Breast epithelium (tissue), 4 donors: ENCODE data around the gene DYNC1H1. TPM values are rescaled to one million over a fixed set of nuclear protein-coding genes. Genes with fewer than 3 reads are reported as not detected.
"Not testable (repeated sequence)": the region's sequence is repeated elsewhere in the genome, so short reads cannot be mapped to it uniquely, and the experiment has no call there.

Source experiments
- DNase-seq, 2 donors: peaks; one replicate each; pipeline ENCODE4 v3.0.0-alpha.2; 2019; ENCODE audit warnings: low spot score in 2 of 2
- H3K27ac ChIP-seq, 2 donors: fragments of 200-600 bp; sonication (generic) in 1 of 2; one replicate each; pipeline ENCODE4 v1.5.1; 2016 to 2019; ENCODE audit warnings: mild to moderate bottlenecking in 1 of 2
- H3K27me3 ChIP-seq, 2 donors: fragments of 200-600 bp; sonication (generic) in 1 of 2; one replicate each; pipeline versions ENCODE4 v1.5.1 to v1.6.0; 2017 to 2019; ENCODE audit warnings: control low read depth in 1 of 2, mild to moderate bottlenecking in 1 of 2
- H3K36me3 ChIP-seq: fragments of 200-600 bp; one replicate; pipeline ENCODE4 v1.5.1; 2019
- H3K4me1 ChIP-seq, 2 donors: fragments of 200-600 bp; sonication (generic); one replicate each; pipeline ENCODE4 v1.5.1; 2016 to 2019; ENCODE audit warnings: control low read depth in 1 of 2
- H3K4me3 ChIP-seq, 3 donors: fragments of 200-600 bp; sonication (generic); 1 replicate in 2 of 3; 2 replicates in 1 of 3; pipeline ENCODE4 v1.5.1; 2016 to 2019; ENCODE audit warnings: mild to moderate bottlenecking in 3 of 3, moderate library complexity in 2 of 3
- H3K9me3 ChIP-seq, 2 donors: fragments of 200-600 bp; sonication (generic) in 1 of 2; one replicate each; pipeline ENCODE4 v1.5.1; 2016 to 2019; ENCODE audit warnings: control low read depth in 1 of 2
- CTCF ChIP-seq, 3 donors: fragments of 450-650 bp; IDR thresholded peaks; one replicate each; pipeline ENCODE4 v1.5.1; 2016 to 2017; ENCODE audit warnings: antibody characterized with exemption in 3 of 3, mild to moderate bottlenecking in 3 of 3, moderate library complexity in 3 of 3
- POLR2A ChIP-seq: fragments of 450-650 bp; IDR thresholded peaks from one replicate; pipeline ENCODE4 v1.6.1; 2016; ENCODE audit warnings: antibody characterized with exemption, mild to moderate bottlenecking, moderate library complexity
- POLR2AphosphoS5 ChIP-seq, 3 donors: sonication (generic); formaldehyde crosslinking; IDR thresholded peaks; one replicate each; pipeline ENCODE4 v1.6.1; 2017; ENCODE audit warnings: antibody characterized with exemption in 3 of 3
- intact Hi-C: fragments of 100-400 bp; cut with DNase I; formaldehyde crosslinking; loops from one replicate; pipeline ENCODE4 v1.15.1; 2023; ENCODE audit warnings: low total_unique reads
- total RNA-seq, 3 donors: library from RNA; depleted of rRNA; stranded (reverse); fragments of >200 nt; gene quantifications; one replicate each; pipeline ENCODE4 v1.1.0, GENCODE V29; 2016

Gene DYNC1H1
- total RNA-seq, 3 donors from 2014 or later: 355 to 424 (median 391) TPM

DNA sequence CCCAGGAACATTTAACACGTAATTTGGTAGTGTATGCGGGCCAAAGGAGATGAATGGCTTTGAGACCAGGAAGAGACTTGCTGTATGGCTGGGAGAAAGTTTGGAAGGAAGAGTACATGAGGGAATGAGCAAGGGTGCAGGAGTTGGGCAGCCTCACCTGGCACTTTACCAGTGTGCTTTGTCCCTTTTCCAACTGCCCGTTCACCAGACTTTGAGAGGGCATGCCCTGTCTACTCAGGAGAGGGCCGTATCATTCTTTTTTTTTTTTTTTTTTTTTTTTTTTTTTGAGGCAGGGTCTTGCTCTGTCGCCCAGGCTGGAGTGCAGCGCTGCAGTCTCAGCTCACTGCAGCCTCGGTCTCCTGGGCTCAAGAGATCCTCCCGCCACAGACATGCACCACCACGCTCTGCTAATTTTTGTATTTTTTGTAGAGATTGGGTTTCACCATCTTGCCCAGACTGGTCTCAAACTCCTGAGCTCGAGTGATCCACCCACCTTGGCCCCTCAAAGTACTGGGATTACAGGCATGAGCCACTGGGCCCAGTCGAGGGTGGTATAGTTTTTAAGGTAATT lies 6.5 kb downstream of the DYNC1H1 start:
- no peak for TF ChIP-seq POLR2AphosphoS5 (IDR thresholded peaks at IDR 0.05)
- no peak for TF ChIP-seq CTCF (IDR thresholded peaks at IDR 0.05)
- TF ChIP-seq POLR2A: no peak
- Histone ChIP-seq H3K4me1 (peaks cover 0 to 10% of the 10 kb centered on the region in 2 donors), H3K27ac (peak overlapping the region; percentile 64 to 85), H3K4me3 (no peak overlapping the region), H3K27me3 (no peaks in the 10 kb centered on the region), H3K9me3 (no peaks in the 10 kb centered on the region), H3K36me3 (no peaks in the 10 kb centered on the region)
- intact Hi-C loops: no loop called here
- no peak for DNase-seq

DNA sequence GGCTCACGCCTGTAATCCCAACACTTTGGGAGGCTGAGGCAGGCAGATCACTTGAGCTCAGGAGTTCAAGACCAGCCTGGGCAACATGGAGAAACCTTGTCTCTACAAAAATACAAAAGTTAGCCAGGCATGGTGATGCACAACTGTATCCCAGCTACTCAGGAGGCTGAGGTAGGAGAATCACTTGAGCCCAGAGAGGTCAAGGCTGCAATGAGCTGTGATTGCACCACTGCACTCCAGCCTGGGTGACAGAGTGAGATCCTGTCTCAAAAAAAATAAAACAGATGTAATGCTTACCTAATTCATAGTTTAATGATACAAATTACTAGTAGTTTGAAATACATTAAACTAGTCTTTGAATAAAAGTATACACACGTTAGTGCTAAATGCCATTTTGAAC lies 7.1 kb downstream of the DYNC1H1 start:
- H3K9me3 ChIP-seq, DNase-seq, H3K36me3 ChIP-seq, H3K4me1 ChIP-seq, H3K4me3 ChIP-seq, intact Hi-C loops, H3K27me3 ChIP-seq: not testable (repeated sequence)
- peak overlapping the region; percentile 64 to 85 for H3K27ac ChIP-seq

DNA sequence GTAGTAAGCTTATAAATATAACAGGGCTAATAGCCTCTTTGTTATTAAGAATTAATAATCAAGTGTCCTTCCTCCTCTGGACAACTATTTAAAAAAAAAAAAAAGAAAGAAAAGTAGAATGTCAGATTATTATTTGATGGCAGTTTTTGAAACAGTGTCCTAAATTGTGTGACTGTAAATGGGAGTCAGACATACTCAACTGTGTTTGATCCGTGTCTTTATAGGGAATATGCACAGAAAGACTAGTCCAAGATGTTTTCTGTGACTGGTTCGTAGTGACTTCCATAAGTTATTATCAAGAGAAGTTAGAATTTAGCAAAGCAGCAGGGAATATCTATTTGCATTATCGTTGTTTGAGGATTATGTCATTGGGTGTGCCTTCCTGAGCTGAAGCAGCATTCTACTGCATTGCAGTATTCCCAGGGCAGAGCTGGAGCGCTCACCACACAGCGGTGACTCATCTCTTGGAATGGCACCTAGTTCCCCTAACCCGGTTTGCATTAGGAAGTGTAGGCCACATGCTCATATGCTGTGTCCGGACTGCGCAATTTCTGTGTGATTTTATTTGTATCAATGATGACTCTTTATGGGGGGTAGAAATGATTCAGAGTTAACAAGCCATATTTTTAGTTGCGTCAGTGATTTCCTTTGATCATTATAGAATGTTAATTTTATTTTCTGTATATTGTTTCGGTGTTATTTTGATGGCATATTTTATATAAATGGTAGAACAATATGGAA lies 7.9 kb downstream of the DYNC1H1 start:
- Histone ChIP-seq H3K27me3 (no peaks in the 10 kb centered on the region), H3K36me3 (no peaks in the 10 kb centered on the region), H3K4me1 (peaks cover 0 to 7% of the 10 kb centered on the region in 2 donors), H3K27ac (peak overlapping the region; percentile 64 to 85), H3K4me3 (peak overlapping the region in 1 of 3 donors; percentile 26), H3K9me3 (no peaks in the 10 kb centered on the region)
- TF ChIP-seq POLR2A (no peak), POLR2AphosphoS5 (IDR thresholded peaks at IDR 0.05) (peak; percentile 70 to 94 (median 81))
- intact Hi-C loops: no loop called here
- DNase-seq: peak; percentile 73 to 87

- Histone ChIP-seq H3K9me3 (no peaks in the 10 kb centered on the region), H3K4me1 (peaks cover 0 to 7% of the 10 kb centered on the region in 2 donors), H3K27ac (peak overlapping the region; percentile 64 to 85), H3K27me3 (no peaks in the 10 kb centered on the region), H3K4me3 (no peak overlapping the region), H3K36me3 (no peaks in the 10 kb centered on the region)
- no peak for DNase-seq
- intact Hi-C loops: no loop called here
- TF ChIP-seq POLR2AphosphoS5 (IDR thresholded peaks at IDR 0.05): no peak
- TF ChIP-seq CTCF (IDR thresholded peaks at IDR 0.05): no peak
- TF ChIP-seq POLR2A: no peak
These were observed 9.0 kb downstream of the DYNC1H1 start for GRCh38 chr14:101973356-101973755.

DNA sequence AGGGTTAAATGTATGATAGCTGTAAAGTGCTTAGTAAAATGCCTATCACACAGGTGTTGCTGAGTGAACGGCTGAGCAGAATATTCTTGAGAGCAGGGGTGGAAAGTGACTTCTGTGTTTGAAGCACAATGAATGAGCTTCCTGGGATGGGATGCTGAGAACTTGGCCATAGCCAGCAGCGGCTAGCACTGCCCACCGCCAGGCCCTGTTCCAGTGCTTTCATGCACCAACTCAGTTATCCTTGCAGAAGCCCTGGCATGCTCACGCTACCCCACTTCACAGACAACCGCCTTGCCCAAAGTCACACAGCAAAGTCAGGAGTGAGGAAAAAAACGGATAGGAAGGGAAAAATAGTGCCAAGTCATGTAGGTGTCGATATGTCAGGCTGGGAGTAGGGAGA lies 10.9 kb downstream of the DYNC1H1 start:
- H3K27me3 ChIP-seq: no peaks in the 10 kb centered on the region
- TF ChIP-seq CTCF (IDR thresholded peaks at IDR 0.05): no peak
- TF ChIP-seq POLR2AphosphoS5 (IDR thresholded peaks at IDR 0.05): no peak
- TF ChIP-seq POLR2A: no peak
- H3K36me3 ChIP-seq: no peaks in the 10 kb centered on the region
- H3K9me3 ChIP-seq: no peaks in the 10 kb centered on the region
- peaks cover 0 to 7% of the 10 kb centered on the region in 2 donors for H3K4me1 ChIP-seq
- no peak overlapping the region for H3K4me3 ChIP-seq
- no peak for DNase-seq
- intact Hi-C loops: no loop called here
- peak overlapping the region in 1 of 2 donors; percentile 33 for H3K27ac ChIP-seq

DNA sequence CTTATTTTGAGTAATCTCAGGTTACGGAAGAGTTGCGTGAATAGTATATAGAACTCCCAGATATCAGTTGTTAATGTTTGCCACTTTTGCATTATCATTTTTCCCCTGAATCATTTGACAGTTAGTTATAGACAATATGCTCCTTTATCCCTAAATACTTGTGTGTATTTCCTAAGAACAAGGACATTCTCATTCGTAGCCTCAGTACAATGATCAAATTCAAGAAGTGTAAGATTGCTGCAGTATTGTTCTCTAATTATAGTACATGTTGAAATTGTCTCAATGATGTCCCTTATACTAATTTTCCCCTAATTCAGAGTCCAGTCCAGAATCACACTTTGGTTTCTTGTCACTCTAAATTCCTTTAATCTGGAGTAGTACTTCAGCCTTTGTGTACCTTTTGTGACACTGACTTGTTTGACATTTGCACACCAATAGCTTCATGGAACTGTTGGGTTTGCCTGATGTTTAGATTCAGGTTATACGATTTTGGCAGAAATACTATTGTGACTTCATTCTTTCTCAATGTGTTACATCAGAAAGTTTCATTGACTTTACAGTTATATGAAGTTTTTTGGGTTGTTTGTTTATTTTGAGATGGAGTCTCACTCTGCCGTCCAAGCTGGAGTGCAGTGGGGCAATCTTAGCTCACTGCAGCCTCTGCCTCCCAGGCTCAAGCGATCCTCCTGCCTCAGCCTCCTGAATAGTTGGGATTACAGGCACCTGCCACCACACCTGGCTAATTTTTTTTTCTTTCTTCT lies 13.1 kb downstream of the DYNC1H1 start:
- no peak for DNase-seq
- TF ChIP-seq POLR2AphosphoS5 (IDR thresholded peaks at IDR 0.05) (no peak), POLR2A (no peak), CTCF (IDR thresholded peaks at IDR 0.05) (no peak)
- Histone ChIP-seq H3K27me3 (no peaks in the 10 kb centered on the region), H3K4me3 (no peak overlapping the region), H3K4me1 (peaks cover 0 to 14% of the 10 kb centered on the region in 2 donors), H3K36me3 (no peaks in the 10 kb centered on the region), H3K9me3 (no peaks in the 10 kb centered on the region), H3K27ac (peak overlapping the region in 1 of 2 donors; percentile 89)
- intact Hi-C loops: no loop called here
